Measurements from ENCODE around the gene QRFP.

The QRFP gene

DNA sequence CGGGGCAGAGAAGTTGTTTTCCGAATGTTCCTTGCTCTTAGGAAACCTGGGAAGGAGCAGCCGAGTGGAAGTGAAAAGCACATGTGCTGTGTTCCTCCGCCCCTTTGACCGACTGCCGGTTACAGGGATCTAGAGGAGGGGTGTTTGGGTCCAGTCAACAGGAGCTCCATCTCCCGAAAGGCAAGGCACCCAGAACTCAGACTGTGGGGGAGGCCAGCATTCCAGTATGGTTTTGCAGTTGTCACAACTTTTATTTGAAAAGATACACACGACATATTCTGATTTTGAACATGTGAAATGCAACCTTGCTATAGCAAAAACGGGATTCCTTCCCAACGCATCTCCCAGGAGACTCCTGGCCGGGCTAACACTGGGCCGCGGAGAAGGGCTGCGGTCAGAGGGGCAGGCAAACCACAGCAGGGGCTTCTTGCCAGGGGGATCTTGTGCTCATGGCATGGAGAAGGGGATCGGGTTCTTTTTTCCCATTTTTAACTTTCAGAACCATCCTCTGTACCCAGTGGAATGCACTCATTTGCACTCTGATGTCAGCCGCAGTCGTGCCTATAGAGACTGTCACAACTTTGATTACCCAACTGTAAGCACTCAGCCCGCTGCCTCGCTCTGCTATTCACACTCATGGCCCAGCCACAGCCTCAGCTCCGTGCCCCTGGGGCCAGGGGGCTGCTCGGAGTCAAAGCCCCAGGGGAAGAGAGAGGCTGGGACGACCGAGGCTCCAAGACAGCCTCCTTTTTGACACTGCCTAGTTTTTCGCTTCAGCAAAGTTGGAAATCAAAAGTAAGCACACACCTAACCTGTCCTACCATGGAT lies 3.9 kb downstream of the QRFP start:
- DNase-seq: no peak
- H2AFZ ChIP-seq (ENCODE audit: low read length): no peak overlapping the region
- TF ChIP-seq EZH2phosphoT487 (IDR thresholded peaks at IDR 0.05; ENCODE audit: low read length) (no peak), EZH2 (optimal IDR thresholded peaks at IDR 0.05; ENCODE audit: low read depth, low read length) (no peak)
- TF ChIP-seq, protein P1, sequence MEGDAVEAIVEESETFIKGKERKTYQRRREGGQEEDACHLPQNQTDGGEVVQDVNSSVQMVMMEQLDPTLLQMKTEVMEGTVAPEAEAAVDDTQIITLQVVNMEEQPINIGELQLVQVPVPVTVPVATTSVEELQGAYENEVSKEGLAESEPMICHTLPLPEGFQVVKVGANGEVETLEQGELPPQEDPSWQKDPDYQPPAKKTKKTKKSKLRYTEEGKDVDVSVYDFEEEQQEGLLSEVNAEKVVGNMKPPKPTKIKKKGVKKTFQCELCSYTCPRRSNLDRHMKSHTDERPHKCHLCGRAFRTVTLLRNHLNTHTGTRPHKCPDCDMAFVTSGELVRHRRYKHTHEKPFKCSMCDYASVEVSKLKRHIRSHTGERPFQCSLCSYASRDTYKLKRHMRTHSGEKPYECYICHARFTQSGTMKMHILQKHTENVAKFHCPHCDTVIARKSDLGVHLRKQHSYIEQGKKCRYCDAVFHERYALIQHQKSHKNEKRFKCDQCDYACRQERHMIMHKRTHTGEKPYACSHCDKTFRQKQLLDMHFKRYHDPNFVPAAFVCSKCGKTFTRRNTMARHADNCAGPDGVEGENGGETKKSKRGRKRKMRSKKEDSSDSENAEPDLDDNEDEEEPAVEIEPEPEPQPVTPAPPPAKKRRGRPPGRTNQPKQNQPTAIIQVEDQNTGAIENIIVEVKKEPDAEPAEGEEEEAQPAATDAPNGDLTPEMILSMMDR (IDR thresholded peaks at IDR 0.05; ENCODE audit: low read length): no peak
- H3K9me2 ChIP-seq (replicated peaks; ENCODE audit: insufficient read depth, low read length): no peaks in the 10 kb centered on the region
- H4K20me1 ChIP-seq (ENCODE audit: insufficient read depth, low read length): no peaks in the 10 kb centered on the region; the same call in 1 of the 2 replicates
- H3K79me2 ChIP-seq (ENCODE audit: low read length): no peaks in the 10 kb centered on the region
- no peaks in the 10 kb centered on the region for H3K4me1 ChIP-seq (ENCODE audit: low read length)
- no peaks in the 10 kb centered on the region for H3K9me3 ChIP-seq (replicated peaks; ENCODE audit: insufficient read depth, low read length)
- H3K36me3 ChIP-seq (replicated peaks; ENCODE audit: insufficient read depth, low read length): no peaks in the 10 kb centered on the region
- H3F3A ChIP-seq (ENCODE audit: insufficient read depth, low read length): no peaks in the 10 kb centered on the region
- H3K27me3 ChIP-seq (replicated peaks; ENCODE audit: insufficient read depth, low read length): peaks cover 21% of the 10 kb centered on the region
- no peak overlapping the region for H3K27ac ChIP-seq (ENCODE audit: low read length)
- no peak overlapping the region for H3K4me3 ChIP-seq (ENCODE audit: low read length)
- no peak overlapping the region for H3K9ac ChIP-seq (ENCODE audit: low read length)
- no peak overlapping the region for H3K4me2 ChIP-seq (ENCODE audit: low read depth, low read length)

DNA sequence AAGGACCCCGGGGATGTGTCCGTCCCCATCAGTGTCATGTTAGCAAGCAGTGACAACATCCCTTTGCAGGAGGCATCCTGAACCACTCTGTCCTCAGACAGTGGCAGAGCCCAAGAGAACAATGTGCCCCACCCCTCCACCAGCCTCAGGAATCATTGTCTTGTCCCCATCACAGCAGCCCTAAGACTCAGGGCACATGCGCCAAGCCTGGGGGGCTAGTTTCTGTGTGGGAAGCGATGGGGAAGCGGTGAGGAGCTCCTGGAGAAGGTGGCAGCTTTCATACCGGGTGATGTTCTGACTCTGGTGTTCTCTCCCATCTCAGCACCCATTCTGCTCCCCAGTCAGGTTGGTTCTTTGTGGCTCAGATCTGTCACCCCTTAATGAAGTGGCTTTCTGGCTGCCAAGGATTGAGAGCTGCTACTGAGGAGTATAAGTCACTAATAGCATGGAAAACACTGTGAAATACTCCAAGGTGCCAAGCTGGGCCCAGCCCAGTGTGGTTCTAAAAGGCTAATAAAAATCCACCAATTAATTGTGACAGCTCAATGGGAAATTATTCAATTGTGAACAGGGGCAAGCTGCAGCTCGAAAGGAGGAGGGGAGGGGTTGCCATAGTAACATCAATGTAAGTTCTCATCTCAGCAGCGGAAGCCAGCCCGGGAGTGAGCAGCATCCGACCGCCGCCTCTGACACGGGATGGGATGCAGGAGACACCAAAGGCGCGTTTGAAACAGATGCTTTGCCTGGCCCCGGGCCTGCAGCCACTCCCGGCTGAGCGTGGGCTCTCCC lies 4.7 kb downstream of the QRFP start:
- Histone ChIP-seq H3F3A (ENCODE audit: insufficient read depth, low read length) (no peaks in the 10 kb centered on the region), H3K9me2 (replicated peaks; ENCODE audit: insufficient read depth, low read length) (no peaks in the 10 kb centered on the region), H3K27me3 (replicated peaks; ENCODE audit: insufficient read depth, low read length) (peaks cover 12% of the 10 kb centered on the region; the same call in 1 of the 2 replicates), H3K4me3 (ENCODE audit: low read length) (no peak overlapping the region), H3K4me1 (ENCODE audit: low read length) (no peaks in the 10 kb centered on the region), H3K4me2 (ENCODE audit: low read depth, low read length) (no peak overlapping the region), H3K36me3 (replicated peaks; ENCODE audit: insufficient read depth, low read length) (no peaks in the 10 kb centered on the region), H3K27ac (ENCODE audit: low read length) (no peak overlapping the region), H3K79me2 (ENCODE audit: low read length) (no peaks in the 10 kb centered on the region), H3K9ac (ENCODE audit: low read length) (no peak overlapping the region), H2AFZ (ENCODE audit: low read length) (no peak overlapping the region), H3K9me3 (replicated peaks; ENCODE audit: insufficient read depth, low read length) (no peaks in the 10 kb centered on the region), H4K20me1 (ENCODE audit: insufficient read depth, low read length) (no peaks in the 10 kb centered on the region; the same call in 1 of the 2 replicates)
- no peak for DNase-seq
- TF ChIP-seq, protein P1 (IDR thresholded peaks at IDR 0.05; ENCODE audit: low read length): no peak
- TF ChIP-seq EZH2 (optimal IDR thresholded peaks at IDR 0.05; ENCODE audit: low read depth, low read length) (no peak), EZH2phosphoT487 (IDR thresholded peaks at IDR 0.05; ENCODE audit: low read length) (no peak)

DNA sequence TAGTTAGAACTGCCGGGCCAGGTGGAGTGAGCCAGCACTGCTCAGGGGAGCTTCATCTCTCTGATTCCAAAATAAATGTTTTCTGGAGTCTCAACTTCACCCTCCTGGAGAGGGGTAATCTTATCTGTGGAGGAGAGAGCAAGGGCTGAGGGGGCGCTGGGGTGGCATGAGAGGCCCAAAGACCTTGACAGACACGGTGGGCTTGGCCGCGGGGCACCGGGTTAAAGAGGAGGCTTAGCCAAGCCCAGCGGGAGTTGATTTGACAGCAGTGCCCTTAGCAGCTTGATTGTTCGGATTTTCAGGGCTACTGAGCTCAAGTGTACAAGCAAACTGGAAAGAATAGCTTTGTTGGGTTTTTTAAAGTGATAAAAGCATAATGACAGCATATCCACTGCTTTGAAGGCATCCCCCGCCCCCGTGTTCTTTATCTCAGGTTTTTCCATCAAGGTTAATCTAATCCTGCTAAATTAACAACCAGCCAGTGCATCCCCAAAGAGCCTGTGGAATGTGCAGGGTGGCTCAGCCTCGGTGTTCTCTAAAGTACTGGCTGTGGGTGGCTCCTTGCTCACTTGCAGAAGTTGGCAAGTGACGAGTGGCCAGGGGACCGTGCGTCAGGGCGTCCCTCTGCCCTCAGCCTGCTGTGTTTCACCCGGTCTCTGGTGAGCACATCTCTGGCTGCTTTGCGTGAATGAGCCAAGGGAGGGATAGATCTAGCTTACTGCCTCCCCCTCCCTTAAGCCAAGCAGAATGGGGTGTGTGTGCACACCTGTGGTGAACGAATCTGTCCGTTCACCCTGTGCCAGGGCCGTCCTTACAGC lies 5.5 kb downstream of the QRFP start:
- Histone ChIP-seq H3K79me2 (ENCODE audit: low read length) (no peaks in the 10 kb centered on the region), H3K4me1 (ENCODE audit: low read length) (no peaks in the 10 kb centered on the region), H4K20me1 (ENCODE audit: insufficient read depth, low read length) (no peaks in the 10 kb centered on the region; the same call in 1 of the 2 replicates), H3K36me3 (replicated peaks; ENCODE audit: insufficient read depth, low read length) (no peaks in the 10 kb centered on the region), H3K27me3 (replicated peaks; ENCODE audit: insufficient read depth, low read length) (peaks cover 6% of the 10 kb centered on the region; the same call in 1 of the 2 replicates), H3K9me2 (replicated peaks; ENCODE audit: insufficient read depth, low read length) (no peaks in the 10 kb centered on the region), H3K4me3 (ENCODE audit: low read length) (no peak overlapping the region), H3K27ac (ENCODE audit: low read length) (no peak overlapping the region), H3K9ac (ENCODE audit: low read length) (no peak overlapping the region), H3F3A (ENCODE audit: insufficient read depth, low read length) (no peaks in the 10 kb centered on the region), H3K9me3 (replicated peaks; ENCODE audit: insufficient read depth, low read length) (no peaks in the 10 kb centered on the region), H3K4me2 (ENCODE audit: low read depth, low read length) (no peak overlapping the region), H2AFZ (ENCODE audit: low read length) (no peak overlapping the region)
- TF ChIP-seq EZH2 (optimal IDR thresholded peaks at IDR 0.05; ENCODE audit: low read depth, low read length) (no peak), EZH2phosphoT487 (IDR thresholded peaks at IDR 0.05; ENCODE audit: low read length) (no peak)
- TF ChIP-seq, protein P1 (IDR thresholded peaks at IDR 0.05; ENCODE audit: low read length): no peak
- DNase-seq: no peak
